Measurements from ENCODE around the gene IL2RA. TPM values are rescaled to one million over a fixed set of nuclear protein-coding genes. Genes with fewer than 3 reads are reported as not detected.
A peak's percentile ranks its signal among the peaks of the same experiment; 100 is the strongest.

IL2RA gene
- total and polyA plus RNA-seq, 2 donors from 2014 or later: 0.54 to 11.9 TPM

DNA sequence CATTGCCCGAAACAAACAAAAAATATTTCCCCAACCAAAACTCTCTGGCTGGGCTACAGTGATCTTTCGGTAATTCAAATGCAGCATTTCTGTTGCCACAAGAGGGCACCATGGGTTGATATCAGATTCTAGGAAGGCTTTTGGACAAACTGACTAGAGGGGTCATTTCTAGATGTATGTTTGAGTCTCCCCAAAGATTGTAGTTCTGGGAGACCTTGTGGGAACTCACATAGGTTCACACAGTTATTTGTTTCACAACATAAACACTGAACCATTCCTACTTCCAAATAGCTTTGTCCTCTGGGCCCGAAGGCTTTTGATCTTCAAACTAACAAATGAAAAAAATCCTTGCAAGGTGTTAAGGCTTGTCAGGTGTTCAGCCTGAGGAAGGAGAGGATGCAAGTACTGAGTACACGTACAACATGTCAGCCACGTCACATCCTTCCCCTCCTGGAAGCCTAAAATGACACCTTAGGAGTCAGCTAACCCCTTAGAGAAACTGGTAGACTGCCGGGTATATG lies 47.9 kb downstream of the IL2RA start:
- Histone ChIP-seq H3K9ac (ENCODE audit: low read length in 3 of 3) (no peak overlapping the region), H3K27ac (ENCODE audit: low read depth in 2 of 2, low read length in 2 of 2) (no peak overlapping the region), H3K36me3 (ENCODE audit: control insufficient read depth in 2 of 3, insufficient read depth in 3 of 3, low read length in 3 of 3) (no peaks in the 10 kb centered on the region), H3K9me3 (ENCODE audit: control insufficient read depth in 2 of 3, insufficient read depth in 1 of 3, low read length in 3 of 3) (no peaks in the 10 kb centered on the region), H3K27me3 (ENCODE audit: control insufficient read depth, insufficient read depth, low read length) (no peaks in the 10 kb centered on the region), H3K4me1 (ENCODE audit: control insufficient read depth in 2 of 3, insufficient read depth in 2 of 3, low read depth in 1 of 3, low read length in 3 of 3) (no peaks in the 10 kb centered on the region), H3K4me3 (ENCODE audit: low read length in 3 of 3) (no peak overlapping the region)
- intact Hi-C loops (cut with DNase I): no loop called here
- DNase-seq (peak in 2 of 5 donors; percentile 49 to 61), FAIRE-seq (no peak)
- TF ChIP-seq, protein P1, sequence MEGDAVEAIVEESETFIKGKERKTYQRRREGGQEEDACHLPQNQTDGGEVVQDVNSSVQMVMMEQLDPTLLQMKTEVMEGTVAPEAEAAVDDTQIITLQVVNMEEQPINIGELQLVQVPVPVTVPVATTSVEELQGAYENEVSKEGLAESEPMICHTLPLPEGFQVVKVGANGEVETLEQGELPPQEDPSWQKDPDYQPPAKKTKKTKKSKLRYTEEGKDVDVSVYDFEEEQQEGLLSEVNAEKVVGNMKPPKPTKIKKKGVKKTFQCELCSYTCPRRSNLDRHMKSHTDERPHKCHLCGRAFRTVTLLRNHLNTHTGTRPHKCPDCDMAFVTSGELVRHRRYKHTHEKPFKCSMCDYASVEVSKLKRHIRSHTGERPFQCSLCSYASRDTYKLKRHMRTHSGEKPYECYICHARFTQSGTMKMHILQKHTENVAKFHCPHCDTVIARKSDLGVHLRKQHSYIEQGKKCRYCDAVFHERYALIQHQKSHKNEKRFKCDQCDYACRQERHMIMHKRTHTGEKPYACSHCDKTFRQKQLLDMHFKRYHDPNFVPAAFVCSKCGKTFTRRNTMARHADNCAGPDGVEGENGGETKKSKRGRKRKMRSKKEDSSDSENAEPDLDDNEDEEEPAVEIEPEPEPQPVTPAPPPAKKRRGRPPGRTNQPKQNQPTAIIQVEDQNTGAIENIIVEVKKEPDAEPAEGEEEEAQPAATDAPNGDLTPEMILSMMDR (IDR thresholded peaks at IDR 0.05; ENCODE audit: borderline replicate concordance, extremely low read depth, insufficient read depth): peak; percentile 69

DNA sequence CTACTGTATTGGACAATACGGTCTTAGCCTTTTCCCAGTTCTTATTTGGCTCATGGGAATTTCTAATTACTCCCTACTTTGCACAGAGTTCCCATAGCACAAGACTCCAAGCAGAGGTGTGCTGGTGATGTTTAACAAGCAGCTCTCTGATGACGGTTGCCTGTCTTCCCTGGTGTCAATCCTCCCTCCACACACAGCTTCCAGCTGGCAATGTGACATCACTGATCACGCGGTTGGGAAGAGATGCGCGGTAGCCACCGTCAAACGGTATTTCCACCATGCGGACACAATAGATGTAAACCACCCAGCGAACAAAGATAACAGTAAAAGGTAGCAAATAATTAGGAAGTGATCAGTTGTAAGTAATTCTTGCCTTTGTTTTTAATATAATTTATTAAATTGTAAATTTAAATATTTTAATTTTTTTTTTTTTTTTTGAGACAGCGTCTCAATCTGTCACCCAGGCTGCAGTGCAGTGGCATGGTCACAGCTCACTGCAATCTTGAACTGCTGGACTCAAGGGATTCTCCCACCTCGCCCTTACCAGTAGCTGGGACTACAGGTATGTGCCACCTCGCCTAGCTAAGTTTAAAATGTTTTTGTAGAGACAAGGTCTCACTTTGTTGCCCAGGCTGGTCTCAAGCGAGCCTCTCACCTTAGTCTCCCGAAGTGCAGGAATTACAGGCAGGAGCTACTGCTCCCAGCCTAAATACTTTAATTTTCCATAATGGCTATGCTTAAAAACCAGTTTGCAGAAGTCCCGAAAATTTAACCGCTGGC lies 48.6 kb downstream of the IL2RA start:
- no peak overlapping the region for H3K4me3 ChIP-seq (ENCODE audit: low read length in 3 of 3)
- TF ChIP-seq, protein P1 (IDR thresholded peaks at IDR 0.05; ENCODE audit: borderline replicate concordance, extremely low read depth, insufficient read depth): no peak
- intact Hi-C loops (cut with DNase I): no loop called here
- FAIRE-seq (no peak), DNase-seq (no peak)
- H3K27me3 ChIP-seq (ENCODE audit: control insufficient read depth, insufficient read depth, low read length): no peaks in the 10 kb centered on the region
- no peak overlapping the region for H3K9ac ChIP-seq (ENCODE audit: low read length in 3 of 3)
- no peaks in the 10 kb centered on the region for H3K4me1 ChIP-seq (ENCODE audit: control insufficient read depth in 2 of 3, insufficient read depth in 2 of 3, low read depth in 1 of 3, low read length in 3 of 3)
- no peaks in the 10 kb centered on the region for H3K9me3 ChIP-seq (ENCODE audit: control insufficient read depth in 2 of 3, insufficient read depth in 1 of 3, low read length in 3 of 3)
- H3K27ac ChIP-seq (ENCODE audit: low read depth in 2 of 2, low read length in 2 of 2): no peak overlapping the region
- no peaks in the 10 kb centered on the region for H3K36me3 ChIP-seq (ENCODE audit: control insufficient read depth in 2 of 3, insufficient read depth in 3 of 3, low read length in 3 of 3)

DNA sequence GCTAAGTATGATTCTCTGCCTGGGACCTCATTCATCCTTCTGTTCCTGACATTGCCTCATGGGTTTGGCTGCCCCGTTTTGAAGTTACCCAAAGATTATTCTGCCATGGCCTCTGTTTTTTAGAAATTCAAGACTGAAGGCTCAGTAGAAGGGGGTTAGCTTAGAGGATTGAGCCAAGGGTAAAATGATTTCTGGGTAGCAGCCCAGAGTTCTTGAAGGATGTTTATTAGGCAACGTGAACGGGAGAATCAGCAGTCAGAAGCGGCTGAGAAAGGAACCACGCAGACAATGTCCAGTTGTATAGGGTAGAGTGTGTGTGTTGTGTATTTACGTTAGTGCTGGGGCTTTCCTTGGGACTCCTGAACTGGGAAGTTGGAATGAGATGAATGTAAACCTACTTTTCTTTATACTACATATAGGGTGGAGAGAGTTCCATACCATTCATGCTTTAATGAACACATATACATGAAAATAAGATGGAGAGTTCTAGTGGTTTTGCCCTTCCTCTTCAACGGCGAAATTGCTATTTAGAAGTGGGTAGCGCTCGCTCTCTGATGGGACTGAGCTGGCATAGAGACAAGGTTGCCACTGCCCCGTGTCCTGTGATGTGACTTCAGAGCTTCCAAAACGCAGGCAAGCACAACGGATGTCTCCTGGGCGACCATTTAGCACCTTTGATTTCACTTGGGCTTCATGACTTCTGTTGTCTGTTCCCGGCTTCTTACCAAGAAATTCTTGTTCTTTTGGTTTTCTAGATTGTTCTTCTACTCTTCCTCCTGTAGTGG lies 49.9 kb downstream of the IL2RA start:
- Histone ChIP-seq H3K4me1 (ENCODE audit: control insufficient read depth in 2 of 3, insufficient read depth in 2 of 3, low read depth in 1 of 3, low read length in 3 of 3) (no peaks in the 10 kb centered on the region), H3K27ac (ENCODE audit: low read depth in 2 of 2, low read length in 2 of 2) (no peak overlapping the region), H3K4me3 (ENCODE audit: low read length in 3 of 3) (no peak overlapping the region), H3K36me3 (ENCODE audit: control insufficient read depth in 2 of 3, insufficient read depth in 3 of 3, low read length in 3 of 3) (no peaks in the 10 kb centered on the region), H3K9me3 (ENCODE audit: control insufficient read depth in 2 of 3, insufficient read depth in 1 of 3, low read length in 3 of 3) (peaks cover 0 to 6% (median 0%) of the 10 kb centered on the region in 3 donors), H3K9ac (ENCODE audit: low read length in 3 of 3) (no peak overlapping the region), H3K27me3 (ENCODE audit: control insufficient read depth, insufficient read depth, low read length) (no peaks in the 10 kb centered on the region)
- intact Hi-C loops (cut with DNase I): no loop called here
- DNase-seq: no peak
- TF ChIP-seq, protein P1 (IDR thresholded peaks at IDR 0.05; ENCODE audit: borderline replicate concordance, extremely low read depth, insufficient read depth): no peak
- no peak for FAIRE-seq

Measured in kidney (tissue), 14 donors.